Osteocyte (in vitro differentiated cells): ENCODE results near the gene NDRG4. TPM values are rescaled to one million over a fixed set of nuclear protein-coding genes. Genes with fewer than 3 reads are reported as not detected.

Experiments
- DNase-seq: peaks from one replicate; pipeline ENCODE4 v3.0.0; 2021; ENCODE audit warnings: mixed read lengths; ENCODE audit not compliant: unreplicated experiment; ENCODE audit errors: extremely low spot score
- H3K27ac Mint-ChIP-seq: one replicate; pipeline ENCODE4 v1.8.0; 2021; ENCODE audit warnings: mild to moderate bottlenecking, mixed read lengths; ENCODE audit not compliant: unreplicated experiment
- H3K27me3 Mint-ChIP-seq: one replicate; pipeline ENCODE4 v1.8.0; 2021; ENCODE audit warnings: mixed read lengths; ENCODE audit not compliant: unreplicated experiment
- H3K36me3 Mint-ChIP-seq: one replicate; pipeline ENCODE4 v1.8.0; 2021; ENCODE audit warnings: mixed read lengths; ENCODE audit not compliant: unreplicated experiment
- H3K4me1 Mint-ChIP-seq: one replicate; pipeline ENCODE4 v1.8.0; 2021; ENCODE audit warnings: mixed read lengths; ENCODE audit not compliant: unreplicated experiment
- H3K4me3 Mint-ChIP-seq: one replicate; pipeline ENCODE4 v1.8.0; 2021; ENCODE audit warnings: mild to moderate bottlenecking, moderate library complexity, mixed read lengths; ENCODE audit not compliant: unreplicated experiment
- H3K9me3 Mint-ChIP-seq: one replicate; pipeline ENCODE4 v1.8.0; 2021; ENCODE audit warnings: mixed read lengths; ENCODE audit not compliant: unreplicated experiment
- total RNA-seq: library from RNA; stranded (reverse); gene quantifications from 2 replicates; pipeline ENCODE4 v1.2.1, GENCODE V29; 2021
- TF ChIP-seq, protein P1 (sequence below): fragments of 200-600 bp; sonication (generic); IDR thresholded peaks from 2 replicates; pipeline ENCODE4 v1.5.0; 2021; ENCODE audit warnings: antibody characterized with exemption, mild to moderate bottlenecking, moderate library complexity

Gene NDRG4
- total RNA-seq, 1 donor from 2014 or later, result 13.1 TPM

GRCh38 chr16:58459344-58460218, 40.4 kb upstream of the NDRG4 start:
- Mint-ChIP-seq H3K27me3 (peaks cover 45% of the 10 kb centered on the region), H3K4me3 (no peak overlapping the region), H3K9me3 (no peaks in the 10 kb centered on the region), H3K27ac (no peak overlapping the region), H3K36me3 (no peaks in the 10 kb centered on the region), H3K4me1 (no peaks in the 10 kb centered on the region)
- DNase-seq, result no peak
- TF ChIP-seq, protein P1, sequence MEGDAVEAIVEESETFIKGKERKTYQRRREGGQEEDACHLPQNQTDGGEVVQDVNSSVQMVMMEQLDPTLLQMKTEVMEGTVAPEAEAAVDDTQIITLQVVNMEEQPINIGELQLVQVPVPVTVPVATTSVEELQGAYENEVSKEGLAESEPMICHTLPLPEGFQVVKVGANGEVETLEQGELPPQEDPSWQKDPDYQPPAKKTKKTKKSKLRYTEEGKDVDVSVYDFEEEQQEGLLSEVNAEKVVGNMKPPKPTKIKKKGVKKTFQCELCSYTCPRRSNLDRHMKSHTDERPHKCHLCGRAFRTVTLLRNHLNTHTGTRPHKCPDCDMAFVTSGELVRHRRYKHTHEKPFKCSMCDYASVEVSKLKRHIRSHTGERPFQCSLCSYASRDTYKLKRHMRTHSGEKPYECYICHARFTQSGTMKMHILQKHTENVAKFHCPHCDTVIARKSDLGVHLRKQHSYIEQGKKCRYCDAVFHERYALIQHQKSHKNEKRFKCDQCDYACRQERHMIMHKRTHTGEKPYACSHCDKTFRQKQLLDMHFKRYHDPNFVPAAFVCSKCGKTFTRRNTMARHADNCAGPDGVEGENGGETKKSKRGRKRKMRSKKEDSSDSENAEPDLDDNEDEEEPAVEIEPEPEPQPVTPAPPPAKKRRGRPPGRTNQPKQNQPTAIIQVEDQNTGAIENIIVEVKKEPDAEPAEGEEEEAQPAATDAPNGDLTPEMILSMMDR, result no peak

DNA sequence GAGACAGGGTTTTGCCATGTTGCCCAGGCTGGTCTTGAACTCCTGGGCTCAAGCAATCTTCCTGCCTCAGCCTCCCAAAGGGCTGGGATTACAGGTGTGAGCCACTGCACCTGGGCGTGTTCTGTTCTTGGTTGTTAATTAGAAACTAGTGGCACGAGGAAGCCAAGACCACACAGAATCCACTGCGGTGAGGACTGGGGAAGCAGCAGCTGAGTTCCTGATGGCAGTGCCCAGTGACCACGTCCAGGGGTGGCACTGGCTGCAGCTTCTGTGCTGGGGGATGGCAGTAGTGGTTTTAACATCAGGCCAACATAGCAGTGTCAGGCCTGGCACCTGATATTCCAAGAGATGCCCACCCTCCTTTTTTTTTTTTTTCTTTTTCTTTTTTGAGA, 39.7 kb upstream of the NDRG4 start:
- Mint-ChIP-seq H3K27me3 (peaks cover 48% of the 10 kb centered on the region), H3K9me3 (no peaks in the 10 kb centered on the region), H3K4me1 (peaks cover 4% of the 10 kb centered on the region), H3K36me3 (no peaks in the 10 kb centered on the region), H3K4me3 (no peak overlapping the region), H3K27ac (no peak overlapping the region)
- TF ChIP-seq, protein P1, result no peak
- no peak for DNase-seq

DNA sequence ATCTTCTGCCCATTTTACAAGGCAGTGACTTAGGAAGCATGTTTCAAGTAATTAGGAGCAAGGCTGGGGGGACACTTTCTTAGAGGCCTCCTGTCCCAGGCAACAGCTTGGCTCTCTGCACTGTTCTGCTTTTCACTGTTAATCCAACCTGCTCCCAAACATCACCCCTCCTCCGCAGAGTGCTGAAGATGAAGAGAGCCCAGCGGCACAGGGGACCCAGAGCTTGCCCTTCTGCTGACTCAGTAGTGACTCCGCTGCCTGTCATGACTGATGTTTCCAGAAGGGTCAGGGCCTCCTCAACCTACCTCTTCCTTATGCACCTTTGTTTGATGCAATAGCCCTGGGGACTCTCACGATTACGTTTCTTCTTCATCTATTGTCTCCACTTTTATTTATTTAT, 38.9 kb upstream of the NDRG4 start:
- no peak for DNase-seq
- no peaks in the 10 kb centered on the region for H3K36me3 Mint-ChIP-seq
- no peaks in the 10 kb centered on the region for H3K9me3 Mint-ChIP-seq
- TF ChIP-seq, protein P1, result no peak
- no peak overlapping the region for H3K4me3 Mint-ChIP-seq
- peaks cover 56% of the 10 kb centered on the region for H3K27me3 Mint-ChIP-seq
- peaks cover 4% of the 10 kb centered on the region for H3K4me1 Mint-ChIP-seq
- no peak overlapping the region for H3K27ac Mint-ChIP-seq

DNA sequence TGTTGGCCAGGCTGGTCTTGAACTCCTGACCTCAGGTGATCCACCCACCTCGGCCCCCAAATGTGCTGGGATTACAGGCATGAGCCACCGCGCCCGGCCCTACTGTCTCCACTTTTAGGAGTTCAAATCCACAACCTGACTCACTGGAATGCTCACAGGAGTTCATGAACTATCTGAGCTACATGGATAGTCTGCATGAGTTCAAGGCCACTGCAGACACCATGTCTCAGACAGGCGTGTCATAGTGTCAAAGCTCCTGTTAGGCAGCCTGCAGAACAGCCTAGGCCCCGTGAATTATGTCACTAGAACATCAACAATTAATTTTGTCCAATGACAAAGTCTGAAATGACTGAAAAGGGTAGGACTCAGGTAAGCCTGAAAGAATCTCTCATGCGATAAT, 38.3 kb upstream of the NDRG4 start:
- no peaks in the 10 kb centered on the region for H3K9me3 Mint-ChIP-seq
- TF ChIP-seq, protein P1, result no peak
- peaks cover 61% of the 10 kb centered on the region for H3K27me3 Mint-ChIP-seq
- no peak for DNase-seq
- H3K4me1 Mint-ChIP-seq, result peaks cover 4% of the 10 kb centered on the region
- no peak overlapping the region for H3K4me3 Mint-ChIP-seq
- H3K27ac Mint-ChIP-seq, result no peak overlapping the region
- H3K36me3 Mint-ChIP-seq, result no peaks in the 10 kb centered on the region

DNA sequence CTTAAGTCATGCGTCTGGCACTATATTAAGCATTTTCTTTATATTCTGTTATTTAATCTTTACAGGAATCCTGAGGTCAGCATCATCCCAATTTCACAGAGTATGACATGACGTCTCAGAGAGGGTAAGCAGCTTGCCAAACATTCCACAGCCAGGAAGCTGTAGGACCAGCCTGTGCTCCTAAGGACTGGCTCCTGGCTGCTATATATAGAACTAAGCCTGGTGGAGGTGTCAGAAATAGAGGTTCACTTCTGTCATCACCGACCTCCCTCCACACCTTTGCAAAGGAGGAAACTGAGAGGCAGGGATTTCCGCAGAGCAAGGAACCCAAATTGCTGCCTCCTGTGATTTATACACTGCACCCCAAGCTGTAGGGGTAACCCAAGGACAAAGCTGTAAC, 37.9 kb upstream of the NDRG4 start:
- DNase-seq, result no peak
- Mint-ChIP-seq H3K27ac (no peak overlapping the region), H3K4me3 (no peak overlapping the region), H3K27me3 (peaks cover 60% of the 10 kb centered on the region), H3K36me3 (no peaks in the 10 kb centered on the region), H3K9me3 (no peaks in the 10 kb centered on the region), H3K4me1 (peaks cover 4% of the 10 kb centered on the region)
- TF ChIP-seq, protein P1, result no peak
